Measurements from ENCODE around the gene INPP5F.

INPP5F gene

GRCh38 chr10:119826771-119827170, 100.9 kb downstream of the INPP5F start:
- no peak for TF ChIP-seq EZH2phosphoT487 (conservative IDR thresholded peaks at IDR 0.05; ENCODE audit: low read length)
- TF ChIP-seq, protein P1, sequence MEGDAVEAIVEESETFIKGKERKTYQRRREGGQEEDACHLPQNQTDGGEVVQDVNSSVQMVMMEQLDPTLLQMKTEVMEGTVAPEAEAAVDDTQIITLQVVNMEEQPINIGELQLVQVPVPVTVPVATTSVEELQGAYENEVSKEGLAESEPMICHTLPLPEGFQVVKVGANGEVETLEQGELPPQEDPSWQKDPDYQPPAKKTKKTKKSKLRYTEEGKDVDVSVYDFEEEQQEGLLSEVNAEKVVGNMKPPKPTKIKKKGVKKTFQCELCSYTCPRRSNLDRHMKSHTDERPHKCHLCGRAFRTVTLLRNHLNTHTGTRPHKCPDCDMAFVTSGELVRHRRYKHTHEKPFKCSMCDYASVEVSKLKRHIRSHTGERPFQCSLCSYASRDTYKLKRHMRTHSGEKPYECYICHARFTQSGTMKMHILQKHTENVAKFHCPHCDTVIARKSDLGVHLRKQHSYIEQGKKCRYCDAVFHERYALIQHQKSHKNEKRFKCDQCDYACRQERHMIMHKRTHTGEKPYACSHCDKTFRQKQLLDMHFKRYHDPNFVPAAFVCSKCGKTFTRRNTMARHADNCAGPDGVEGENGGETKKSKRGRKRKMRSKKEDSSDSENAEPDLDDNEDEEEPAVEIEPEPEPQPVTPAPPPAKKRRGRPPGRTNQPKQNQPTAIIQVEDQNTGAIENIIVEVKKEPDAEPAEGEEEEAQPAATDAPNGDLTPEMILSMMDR (IDR thresholded peaks at IDR 0.05; ENCODE audit: insufficient read depth, low read length, poor library complexity, severe bottlenecking) = no peak
- no peaks in the 10 kb centered on the region for H4K20me1 ChIP-seq (ENCODE audit: low read depth, low read length)
- H3K79me2 ChIP-seq (ENCODE audit: insufficient read depth, low read length) = no peaks in the 10 kb centered on the region
- no peaks in the 10 kb centered on the region for H3K9me3 ChIP-seq (ENCODE audit: insufficient read depth, low read length)
- no peaks in the 10 kb centered on the region for H3F3A ChIP-seq (ENCODE audit: insufficient read depth)
- no peak overlapping the region for H3K9ac ChIP-seq (ENCODE audit: low read length)
- no peaks in the 10 kb centered on the region for H3K27me3 ChIP-seq (ENCODE audit: low read length)
- H3K4me3 ChIP-seq (ENCODE audit: insufficient read depth, low read length, poor library complexity, severe bottlenecking) = no peak overlapping the region
- peaks cover 31% of the 10 kb centered on the region for H3K36me3 ChIP-seq (ENCODE audit: low read length)
- no peak overlapping the region for H3K4me2 ChIP-seq (ENCODE audit: low read depth, low read length, poor library complexity, severe bottlenecking)
- no peaks in the 10 kb centered on the region for H3K9me2 ChIP-seq (replicated peaks; ENCODE audit: insufficient read depth, low read length)
- H2AFZ ChIP-seq (ENCODE audit: low read depth, low read length, severe bottlenecking) = no peak overlapping the region
- H3K27ac ChIP-seq (ENCODE audit: low read depth, low read length) = no peak overlapping the region

- H4K20me1 ChIP-seq (ENCODE audit: low read depth, low read length) = no peaks in the 10 kb centered on the region
- no peak overlapping the region for H2AFZ ChIP-seq (ENCODE audit: low read depth, low read length, severe bottlenecking)
- H3K36me3 ChIP-seq (ENCODE audit: low read length) = peaks cover 35% of the 10 kb centered on the region
- no peaks in the 10 kb centered on the region for H3K27me3 ChIP-seq (ENCODE audit: low read length)
- no peaks in the 10 kb centered on the region for H3K9me3 ChIP-seq (ENCODE audit: insufficient read depth, low read length)
- no peak overlapping the region for H3K9ac ChIP-seq (ENCODE audit: low read length)
- no peak overlapping the region for H3K27ac ChIP-seq (ENCODE audit: low read depth, low read length)
- TF ChIP-seq, protein P1 (IDR thresholded peaks at IDR 0.05; ENCODE audit: insufficient read depth, low read length, poor library complexity, severe bottlenecking) = no peak
- no peak for TF ChIP-seq EZH2phosphoT487 (conservative IDR thresholded peaks at IDR 0.05; ENCODE audit: low read length)
- no peak overlapping the region for H3K4me2 ChIP-seq (ENCODE audit: low read depth, low read length, poor library complexity, severe bottlenecking)
- H3K9me2 ChIP-seq (replicated peaks; ENCODE audit: insufficient read depth, low read length) = no peaks in the 10 kb centered on the region
- no peak overlapping the region for H3K4me3 ChIP-seq (ENCODE audit: insufficient read depth, low read length, poor library complexity, severe bottlenecking)
- H3K79me2 ChIP-seq (ENCODE audit: insufficient read depth, low read length) = no peaks in the 10 kb centered on the region
- no peaks in the 10 kb centered on the region for H3F3A ChIP-seq (ENCODE audit: insufficient read depth)
These were observed 101.6 kb downstream of the INPP5F start for GRCh38 chr10:119827430-119827829.

DNA sequence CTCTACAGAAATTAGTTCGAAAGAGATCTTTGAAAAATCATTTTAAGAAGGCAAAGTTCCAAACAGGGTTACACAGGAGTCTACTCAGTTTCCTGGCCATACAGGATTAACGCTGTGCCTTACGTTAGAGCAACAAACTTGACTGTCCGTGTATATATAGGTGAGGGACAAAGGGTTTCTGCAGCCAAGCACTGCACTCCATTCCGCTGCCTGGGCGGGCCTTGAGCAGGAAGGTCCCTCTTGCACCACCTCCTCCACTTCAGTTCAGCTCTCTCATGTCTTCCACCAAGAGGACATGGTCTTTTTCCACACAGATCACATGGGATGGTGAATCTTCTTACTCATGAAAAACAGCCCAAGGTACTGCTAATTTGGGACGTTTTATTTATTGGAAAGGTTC, 103.6 kb downstream of the INPP5F start:
- no peaks in the 10 kb centered on the region for H3K9me2 ChIP-seq (replicated peaks; ENCODE audit: insufficient read depth, low read length)
- H3K27ac ChIP-seq (ENCODE audit: low read depth, low read length) = no peak overlapping the region
- no peak overlapping the region for H2AFZ ChIP-seq (ENCODE audit: low read depth, low read length, severe bottlenecking)
- H3K9ac ChIP-seq (ENCODE audit: low read length) = no peak overlapping the region
- no peaks in the 10 kb centered on the region for H4K20me1 ChIP-seq (ENCODE audit: low read depth, low read length)
- no peak overlapping the region for H3K4me3 ChIP-seq (ENCODE audit: insufficient read depth, low read length, poor library complexity, severe bottlenecking)
- H3K9me3 ChIP-seq (ENCODE audit: insufficient read depth, low read length) = no peaks in the 10 kb centered on the region
- no peak overlapping the region for H3K4me2 ChIP-seq (ENCODE audit: low read depth, low read length, poor library complexity, severe bottlenecking)
- H3F3A ChIP-seq (ENCODE audit: insufficient read depth) = no peaks in the 10 kb centered on the region; the same call in 1 of the 2 replicates
- H3K27me3 ChIP-seq (ENCODE audit: low read length) = no peaks in the 10 kb centered on the region
- peaks cover 50% of the 10 kb centered on the region for H3K36me3 ChIP-seq (ENCODE audit: low read length)
- TF ChIP-seq, protein P1 (IDR thresholded peaks at IDR 0.05; ENCODE audit: insufficient read depth, low read length, poor library complexity, severe bottlenecking) = no peak
- no peak for TF ChIP-seq EZH2phosphoT487 (conservative IDR thresholded peaks at IDR 0.05; ENCODE audit: low read length)
- no peaks in the 10 kb centered on the region for H3K79me2 ChIP-seq (ENCODE audit: insufficient read depth, low read length)

Data from SU-DHL-6 (cell line).